GM20000 (cell line): ENCODE measurements around the gene INMT.

Experiments
- DNase-seq: peaks from one replicate; pipeline ENCODE4 v3.0.0; 2012; ENCODE audit warnings: low spot score
- CTCF ChIP-seq: IDR thresholded peaks from 2 replicates; pipeline ENCODE4 v1.5.1; 2012; ENCODE audit warnings: mild to moderate bottlenecking, control low read depth; ENCODE audit errors: extremely low read depth, missing control alignments

INMT gene

GRCh38 chr7:30771880-30772425 lies 20.0 kb downstream of the INMT start:
- no peak for TF ChIP-seq CTCF
- peak; percentile 59 for DNase-seq

- DNase-seq: no peak
- TF ChIP-seq CTCF: no peak
These were observed 21.0 kb downstream of the INMT start for GRCh38 chr7:30772984-30773383.

GRCh38 chr7:30775992-30776391 lies 24.1 kb downstream of the INMT start:
- DNase-seq: no peak
- no peak for TF ChIP-seq CTCF

- DNase-seq: no peak
- no peak for TF ChIP-seq CTCF
These were observed 25.0 kb downstream of the INMT start for GRCh38 chr7:30776971-30777370.

- DNase-seq: no peak
These were observed 26.5 kb downstream of the INMT start for GRCh38 chr7:30778255-30779025.

GRCh38 chr7:30779574-30779973 lies 27.6 kb downstream of the INMT start:
- no peak for DNase-seq

More at GRCh38 chr7:30778255-30779025, 26.5 kb downstream of the INMT start:
- TF ChIP-seq CTCF: no peak

More at GRCh38 chr7:30779574-30779973, 27.6 kb downstream of the INMT start:
- no peak for TF ChIP-seq CTCF
